ENCODE data around the gene TRIP13.

DNA sequence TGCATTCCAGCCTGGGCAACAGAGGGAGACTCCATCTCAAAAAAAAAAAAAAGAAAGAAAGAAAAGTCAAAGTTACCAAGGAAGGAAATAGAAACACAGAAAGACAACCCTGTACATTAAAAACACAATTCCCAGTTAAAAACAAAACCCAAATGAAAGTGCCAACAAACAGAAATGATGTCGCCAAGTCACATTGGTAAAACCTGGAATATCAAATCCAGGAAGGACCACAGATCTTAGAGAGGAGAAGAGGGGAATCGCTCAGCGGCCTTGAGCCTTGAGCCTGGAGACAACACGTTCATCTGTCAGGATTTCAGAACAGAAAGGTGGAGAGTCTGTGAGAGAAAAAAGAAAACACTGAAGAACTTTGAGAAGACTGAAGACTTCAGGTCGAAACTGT is 40.7 kb upstream of the TRIP13 start:
- no peak for TF ChIP-seq SMARCB1 (IDR thresholded peaks at IDR 0.05; ENCODE audit: insufficient read length, low read depth)
- no peak for TF ChIP-seq EZH2 (IDR thresholded peaks at IDR 0.05; ENCODE audit: borderline replicate concordance, low read depth, low read length)
- no peak for TF ChIP-seq RAD51 (IDR thresholded peaks at IDR 0.05; ENCODE audit: borderline replicate concordance, low read depth)
- TF ChIP-seq, protein P1, sequence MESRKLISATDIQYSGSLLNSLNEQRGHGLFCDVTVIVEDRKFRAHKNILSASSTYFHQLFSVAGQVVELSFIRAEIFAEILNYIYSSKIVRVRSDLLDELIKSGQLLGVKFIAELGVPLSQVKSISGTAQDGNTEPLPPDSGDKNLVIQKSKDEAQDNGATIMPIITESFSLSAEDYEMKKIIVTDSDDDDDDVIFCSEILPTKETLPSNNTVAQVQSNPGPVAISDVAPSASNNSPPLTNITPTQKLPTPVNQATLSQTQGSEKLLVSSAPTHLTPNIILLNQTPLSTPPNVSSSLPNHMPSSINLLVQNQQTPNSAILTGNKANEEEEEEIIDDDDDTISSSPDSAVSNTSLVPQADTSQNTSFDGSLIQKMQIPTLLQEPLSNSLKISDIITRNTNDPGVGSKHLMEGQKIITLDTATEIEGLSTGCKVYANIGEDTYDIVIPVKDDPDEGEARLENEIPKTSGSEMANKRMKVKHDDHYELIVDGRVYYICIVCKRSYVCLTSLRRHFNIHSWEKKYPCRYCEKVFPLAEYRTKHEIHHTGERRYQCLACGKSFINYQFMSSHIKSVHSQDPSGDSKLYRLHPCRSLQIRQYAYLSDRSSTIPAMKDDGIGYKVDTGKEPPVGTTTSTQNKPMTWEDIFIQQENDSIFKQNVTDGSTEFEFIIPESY (CRISPR knock-in tag; IDR thresholded peaks at IDR 0.05) = no peak
- TF ChIP-seq, protein P2, sequence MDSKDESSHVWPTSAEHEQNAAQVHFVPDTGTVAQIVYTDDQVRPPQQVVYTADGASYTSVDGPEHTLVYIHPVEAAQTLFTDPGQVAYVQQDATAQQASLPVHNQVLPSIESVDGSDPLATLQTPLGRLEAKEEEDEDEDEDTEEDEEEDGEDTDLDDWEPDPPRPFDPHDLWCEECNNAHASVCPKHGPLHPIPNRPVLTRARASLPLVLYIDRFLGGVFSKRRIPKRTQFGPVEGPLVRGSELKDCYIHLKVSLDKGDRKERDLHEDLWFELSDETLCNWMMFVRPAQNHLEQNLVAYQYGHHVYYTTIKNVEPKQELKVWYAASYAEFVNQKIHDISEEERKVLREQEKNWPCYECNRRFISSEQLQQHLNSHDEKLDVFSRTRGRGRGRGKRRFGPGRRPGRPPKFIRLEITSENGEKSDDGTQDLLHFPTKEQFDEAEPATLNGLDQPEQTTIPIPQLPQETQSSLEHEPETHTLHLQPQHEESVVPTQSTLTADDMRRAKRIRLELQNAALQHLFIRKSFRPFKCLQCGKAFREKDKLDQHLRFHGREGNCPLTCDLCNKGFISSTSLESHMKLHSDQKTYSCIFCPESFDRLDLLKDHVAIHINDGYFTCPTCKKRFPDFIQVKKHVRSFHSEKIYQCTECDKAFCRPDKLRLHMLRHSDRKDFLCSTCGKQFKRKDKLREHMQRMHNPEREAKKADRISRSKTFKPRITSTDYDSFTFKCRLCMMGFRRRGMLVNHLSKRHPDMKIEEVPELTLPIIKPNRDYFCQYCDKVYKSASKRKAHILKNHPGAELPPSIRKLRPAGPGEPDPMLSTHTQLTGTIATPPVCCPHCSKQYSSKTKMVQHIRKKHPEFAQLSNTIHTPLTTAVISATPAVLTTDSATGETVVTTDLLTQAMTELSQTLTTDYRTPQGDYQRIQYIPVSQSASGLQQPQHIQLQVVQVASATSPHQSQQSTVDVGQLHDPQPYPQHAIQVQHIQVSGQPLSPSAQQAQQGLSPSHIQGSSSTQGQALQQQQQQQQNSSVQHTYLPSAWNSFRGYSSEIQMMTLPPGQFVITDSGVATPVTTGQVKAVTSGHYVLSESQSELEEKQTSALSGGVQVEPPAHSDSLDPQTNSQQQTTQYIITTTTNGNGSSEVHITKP (IDR thresholded peaks at IDR 0.05; ENCODE audit: partially characterized antibody) = no peak
- TF ChIP-seq CBX1 (IDR thresholded peaks at IDR 0.05; ENCODE audit: low read depth) = no peak
- no peak for TF ChIP-seq ZNF224 (CRISPR knock-in tag; IDR thresholded peaks at IDR 0.05)

Data from K562 (cell line).